AG09319 (cell line): ENCODE measurements around the gene CACNA2D3.
"Not testable (repeated sequence)": the region's sequence is repeated elsewhere in the genome, so short reads cannot be mapped to it uniquely, and the experiment has no call there.

Experiments used
- DNase-seq: peaks from one replicate; pipeline ENCODE4 v3.0.0-alpha.2; 2010; ENCODE audit warnings: low read depth; ENCODE audit errors: extremely low read depth
- CTCF ChIP-seq: IDR thresholded peaks from 2 replicates; pipeline ENCODE4 v1.5.1; 2011; ENCODE audit warnings: low read depth, mild to moderate bottlenecking, inconsistent platforms, low read length, moderate library complexity

Gene CACNA2D3

GRCh38 chr3:54437271-54437670, 314.9 kb downstream of the CACNA2D3 start:
- no peak for TF ChIP-seq CTCF
- no peak for DNase-seq

- no peak for DNase-seq
- TF ChIP-seq CTCF, result no peak
Measured at GRCh38 chr3:54443561-54444161, 321.3 kb downstream of the CACNA2D3 start.

DNA sequence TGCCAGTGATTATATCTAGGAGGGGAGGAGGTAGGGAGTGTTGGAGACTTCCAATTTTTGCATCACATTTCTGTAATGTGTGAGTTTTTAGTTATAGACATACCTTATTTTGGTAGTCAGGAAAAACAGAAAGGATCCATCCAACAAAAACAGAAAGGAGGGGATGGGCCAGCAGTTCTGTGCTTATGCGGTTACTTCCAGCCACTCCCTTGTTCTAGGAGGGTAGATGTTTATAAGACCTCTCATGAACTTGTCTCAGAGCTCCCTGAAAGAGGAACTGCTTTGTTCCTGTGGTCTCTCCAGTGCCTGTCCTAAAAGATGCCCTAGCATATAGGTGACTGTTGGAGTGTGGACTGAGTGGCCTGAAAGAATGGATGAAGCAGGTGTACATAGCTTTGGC, 323.3 kb downstream of the CACNA2D3 start:
- TF ChIP-seq CTCF, result no peak
- no peak for DNase-seq

- no peak for TF ChIP-seq CTCF
- DNase-seq, result no peak
Measured at GRCh38 chr3:54447427-54447826, 325.1 kb downstream of the CACNA2D3 start.

- no peak for TF ChIP-seq CTCF
- DNase-seq, result no peak
Measured at GRCh38 chr3:54454806-54455205, 332.5 kb downstream of the CACNA2D3 start.

- TF ChIP-seq CTCF, result no peak
- DNase-seq, result no peak
Measured at GRCh38 chr3:54458357-54458756, 336.0 kb downstream of the CACNA2D3 start.

- DNase-seq, result not testable (repeated sequence)
Measured at GRCh38 chr3:54464554-54464953, 342.2 kb downstream of the CACNA2D3 start.

- no peak for TF ChIP-seq CTCF
- no peak for DNase-seq
Measured at GRCh38 chr3:54476891-54477290, 354.5 kb downstream of the CACNA2D3 start.
